Measurements from ENCODE around the gene ACAA2.

DNA sequence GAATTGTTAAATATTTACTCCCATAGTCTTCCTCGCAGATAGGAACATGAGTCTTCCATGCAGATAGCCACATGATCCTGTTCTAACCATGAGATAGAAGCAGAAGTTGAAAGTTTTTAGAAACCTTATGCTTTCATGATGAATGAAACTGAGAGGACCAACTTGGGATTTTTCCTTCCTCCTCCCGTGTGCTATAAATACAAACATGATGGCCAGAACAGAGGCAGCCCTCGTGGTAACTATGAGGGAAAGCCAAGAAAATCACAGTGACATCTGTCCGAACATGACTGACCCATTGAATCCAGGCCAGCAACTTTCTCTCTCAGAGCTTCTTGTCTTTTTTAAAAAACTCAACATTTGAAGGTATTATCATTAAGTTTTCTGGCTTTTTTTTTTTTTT is 78.5 kb downstream of the ACAA2 start:
- TF ChIP-seq CTCF (IDR thresholded peaks at IDR 0.05 in 8 of 11, conservative IDR thresholded peaks at IDR 0.05 in 3 of 11): no peak
- no peak for TF ChIP-seq POLR2A (IDR thresholded peaks at IDR 0.05)
- no peak for TF ChIP-seq POLR2AphosphoS5 (IDR thresholded peaks at IDR 0.05)
